Measurements from ENCODE around the gene FAF1.
"Not testable (repeated sequence)": the region's sequence is repeated elsewhere in the genome, so short reads cannot be mapped to it uniquely, and the experiment has no call there.

FAF1 gene

GRCh38 chr1:50964863-50965262, 4.8 kb upstream of the FAF1 start:
- FAIRE-seq (no peak), DNase-seq (ENCODE audit: low spot score) (no peak)

GRCh38 chr1:50959303-50959912, 659 bp downstream of the FAF1 start:
- no peak for FAIRE-seq

GRCh38 chr1:50955116-50955515, 5.0 kb downstream of the FAF1 start:
- DNase-seq (ENCODE audit: low spot score), result no peak
- FAIRE-seq, result no peak

More at GRCh38 chr1:50959303-50959912, 659 bp downstream of the FAF1 start:
- DNase-seq (ENCODE audit: low spot score), result no peak

- DNase-seq (ENCODE audit: low spot score); FAIRE-seq: not testable (repeated sequence)
Observed at GRCh38 chr1:50952566-50952965, 7.5 kb downstream of the FAF1 start.

GRCh38 chr1:50950396-50950795, 9.7 kb downstream of the FAF1 start:
- FAIRE-seq (no peak), DNase-seq (ENCODE audit: low spot score) (no peak)

GRCh38 chr1:50949286-50949982, 10.6 kb downstream of the FAF1 start:
- DNase-seq (ENCODE audit: low spot score), result no peak
- no peak for FAIRE-seq

GRCh38 chr1:50942334-50942733, 17.7 kb downstream of the FAF1 start:
- no peak for FAIRE-seq
- no peak for DNase-seq (ENCODE audit: low spot score)

GRCh38 chr1:50940291-50940690, 19.8 kb downstream of the FAF1 start:
- no peak for FAIRE-seq
- DNase-seq (ENCODE audit: low spot score), result no peak

GRCh38 chr1:50936321-50936720, 23.7 kb downstream of the FAF1 start:
- FAIRE-seq (no peak), DNase-seq (ENCODE audit: low spot score) (no peak)

GRCh38 chr1:50935276-50935675, 24.8 kb downstream of the FAF1 start:
- FAIRE-seq; DNase-seq (ENCODE audit: low spot score): not testable (repeated sequence)

GRCh38 chr1:50934838-50935237, 25.2 kb downstream of the FAF1 start:
- no peak for FAIRE-seq

GRCh38 chr1:50933770-50934169, 26.3 kb downstream of the FAF1 start:
- FAIRE-seq; DNase-seq (ENCODE audit: low spot score): not testable (repeated sequence)

More at GRCh38 chr1:50934838-50935237, 25.2 kb downstream of the FAF1 start:
- no peak for DNase-seq (ENCODE audit: low spot score)

GRCh38 chr1:50932043-50932442, 28.0 kb downstream of the FAF1 start:
- FAIRE-seq; DNase-seq (ENCODE audit: low spot score): not testable (repeated sequence)

- FAIRE-seq (no peak), DNase-seq (ENCODE audit: low spot score) (no peak)
Observed at GRCh38 chr1:50930965-50931737, 28.9 kb downstream of the FAF1 start.

GRCh38 chr1:50930193-50930592, 29.9 kb downstream of the FAF1 start:
- FAIRE-seq, result no peak

GRCh38 chr1:50929376-50929958, 30.6 kb downstream of the FAF1 start:
- DNase-seq (ENCODE audit: low spot score), result peak; percentile 13
- FAIRE-seq, result no peak

More at GRCh38 chr1:50930193-50930592, 29.9 kb downstream of the FAF1 start:
- no peak for DNase-seq (ENCODE audit: low spot score)

- DNase-seq (ENCODE audit: low spot score) (no peak), FAIRE-seq (no peak)
Observed at GRCh38 chr1:50923564-50923963, 36.5 kb downstream of the FAF1 start.

- no peak for DNase-seq (ENCODE audit: low spot score)
- no peak for FAIRE-seq
Observed at GRCh38 chr1:50921029-50921428, 39.0 kb downstream of the FAF1 start.

GRCh38 chr1:50920409-50920808, 39.7 kb downstream of the FAF1 start:
- FAIRE-seq (no peak), DNase-seq (ENCODE audit: low spot score) (no peak)

GRCh38 chr1:50917138-50918137, 42.6 kb downstream of the FAF1 start:
- FAIRE-seq (no peak), DNase-seq (ENCODE audit: low spot score) (no peak)

GRCh38 chr1:50915621-50916020, 44.4 kb downstream of the FAF1 start:
- FAIRE-seq (no peak), DNase-seq (ENCODE audit: low spot score) (no peak)
